ENCODE results near the gene VPS8.

DNA sequence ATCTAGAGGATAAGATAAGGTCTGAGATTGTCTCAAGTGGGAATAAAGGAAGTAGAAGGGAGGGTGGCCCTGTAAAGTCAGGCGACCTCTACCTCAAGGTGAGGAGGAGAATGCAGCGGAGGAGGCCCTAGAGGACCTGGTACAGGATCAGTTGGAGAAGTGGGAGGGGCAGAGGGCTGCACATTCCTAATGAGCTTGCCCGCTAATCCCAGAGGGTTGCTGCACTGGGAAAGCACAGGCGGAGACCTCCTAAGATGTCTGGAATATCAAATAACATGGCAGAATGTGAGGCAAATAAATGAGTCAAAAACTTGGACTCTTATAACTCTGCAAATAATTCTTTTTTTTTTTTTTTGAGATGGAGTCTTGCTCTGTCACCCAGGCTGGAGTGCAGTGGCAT is 30.2 kb upstream of the VPS8 start:
- TF ChIP-seq CBX2 (IDR thresholded peaks at IDR 0.05; ENCODE audit: borderline replicate concordance, low read depth) (no peak), CEBPB (IDR thresholded peaks at IDR 0.05) (no peak), POLR2A (IDR thresholded peaks at IDR 0.05; ENCODE audit: low read length) (no peak), RAD21 (conservative IDR thresholded peaks at IDR 0.05 in 1 of 2, IDR thresholded peaks at IDR 0.05 in 1 of 2) (no peak), RCOR1 (IDR thresholded peaks at IDR 0.05; ENCODE audit: low read depth, low read length) (no peak), MAFK (IDR thresholded peaks at IDR 0.05; ENCODE audit: partially characterized antibody) (no peak)
- TF ChIP-seq, protein P1, sequence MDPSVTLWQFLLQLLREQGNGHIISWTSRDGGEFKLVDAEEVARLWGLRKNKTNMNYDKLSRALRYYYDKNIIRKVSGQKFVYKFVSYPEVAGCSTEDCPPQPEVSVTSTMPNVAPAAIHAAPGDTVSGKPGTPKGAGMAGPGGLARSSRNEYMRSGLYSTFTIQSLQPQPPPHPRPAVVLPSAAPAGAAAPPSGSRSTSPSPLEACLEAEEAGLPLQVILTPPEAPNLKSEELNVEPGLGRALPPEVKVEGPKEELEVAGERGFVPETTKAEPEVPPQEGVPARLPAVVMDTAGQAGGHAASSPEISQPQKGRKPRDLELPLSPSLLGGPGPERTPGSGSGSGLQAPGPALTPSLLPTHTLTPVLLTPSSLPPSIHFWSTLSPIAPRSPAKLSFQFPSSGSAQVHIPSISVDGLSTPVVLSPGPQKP (IDR thresholded peaks at IDR 0.05; ENCODE audit: low read depth, low read length): no peak
- TF ChIP-seq, protein P2, sequence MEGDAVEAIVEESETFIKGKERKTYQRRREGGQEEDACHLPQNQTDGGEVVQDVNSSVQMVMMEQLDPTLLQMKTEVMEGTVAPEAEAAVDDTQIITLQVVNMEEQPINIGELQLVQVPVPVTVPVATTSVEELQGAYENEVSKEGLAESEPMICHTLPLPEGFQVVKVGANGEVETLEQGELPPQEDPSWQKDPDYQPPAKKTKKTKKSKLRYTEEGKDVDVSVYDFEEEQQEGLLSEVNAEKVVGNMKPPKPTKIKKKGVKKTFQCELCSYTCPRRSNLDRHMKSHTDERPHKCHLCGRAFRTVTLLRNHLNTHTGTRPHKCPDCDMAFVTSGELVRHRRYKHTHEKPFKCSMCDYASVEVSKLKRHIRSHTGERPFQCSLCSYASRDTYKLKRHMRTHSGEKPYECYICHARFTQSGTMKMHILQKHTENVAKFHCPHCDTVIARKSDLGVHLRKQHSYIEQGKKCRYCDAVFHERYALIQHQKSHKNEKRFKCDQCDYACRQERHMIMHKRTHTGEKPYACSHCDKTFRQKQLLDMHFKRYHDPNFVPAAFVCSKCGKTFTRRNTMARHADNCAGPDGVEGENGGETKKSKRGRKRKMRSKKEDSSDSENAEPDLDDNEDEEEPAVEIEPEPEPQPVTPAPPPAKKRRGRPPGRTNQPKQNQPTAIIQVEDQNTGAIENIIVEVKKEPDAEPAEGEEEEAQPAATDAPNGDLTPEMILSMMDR (IDR thresholded peaks at IDR 0.05): no peak

Measured in A549 (cell line).